HEK293 (cell line): Measurements from ENCODE around the gene HPSE.

ENCODE experiments used
- CTCF ChIA-PET: fragments of 350-600 bp; formaldehyde crosslinking; extraction: SDS; loops from one replicate; lab custom pipeline; 2021; ENCODE audit warnings: antibody characterized with exemption; lab: Yijun Ruan, JAX
- POLR2A ChIA-PET: fragments of 300-600 bp; formaldehyde crosslinking; extraction: SDS; loops from one replicate; lab custom pipeline; 2020; ENCODE audit warnings: antibody characterized with exemption, inconsistent platforms; lab: Yijun Ruan, JAX
- H3K27ac ChIP-seq: fragments of 200-500 bp; sonication (Bioruptor generic); 2 replicates; pipeline ENCODE4 v1.5.1; 2014; ENCODE audit warnings: low read depth, low read length, control low read depth, inconsistent platforms; ENCODE audit errors: extremely low read depth
- H3K36me3 ChIP-seq, 2 experiments: fragments of 200-500 bp in 1 of 2; sonication (Bioruptor generic) in 1 of 2; 1 replicate in 1 of 2; 2 replicates in 1 of 2; pipeline ENCODE4 v1.5.1; 2014 to 2017; ENCODE audit warnings: inconsistent platforms in 2 of 2, low read length in 2 of 2; ENCODE audit not compliant: control insufficient read depth in 2 of 2, insufficient read depth in 1 of 2
- H3K4me1 ChIP-seq: fragments of 200-500 bp; sonication (Bioruptor generic); 2 replicates; pipeline ENCODE4 v1.5.1; 2014; ENCODE audit warnings: mild to moderate bottlenecking, low read length, inconsistent platforms; ENCODE audit not compliant: control insufficient read depth, insufficient read depth
- H3K4me3 ChIP-seq: 2 replicates; pipeline ENCODE4 v1.5.1; 2011; ENCODE audit warnings: low read depth, mild to moderate bottlenecking, control low read depth, low read length, moderate library complexity
- H3K9me3 ChIP-seq: fragments of 200-500 bp; sonication (Bioruptor generic); 2 replicates; pipeline ENCODE4 v1.5.1; 2014; ENCODE audit warnings: low read depth, low read length, inconsistent platforms; ENCODE audit not compliant: control insufficient read depth, insufficient read depth
- CTCF ChIP-seq: fragments of 450-650 bp; formaldehyde crosslinking; IDR thresholded peaks from 2 replicates; pipeline ENCODE4 v1.5.1; 2016; ENCODE audit warnings: missing biosample characterization, missing genetic modification characterization
- EGR2 ChIP-seq: fragments of 450-650 bp; formaldehyde crosslinking; IDR thresholded peaks from 2 replicates; pipeline ENCODE4 v1.5.1; 2016; ENCODE audit warnings: low read depth, missing biosample characterization, missing genetic modification characterization
- GLI4 ChIP-seq: fragments of 450-650 bp; formaldehyde crosslinking; IDR thresholded peaks from 2 replicates; pipeline ENCODE4 v1.5.1; 2016; ENCODE audit warnings: missing biosample characterization, missing genetic modification characterization
- PRDM6 ChIP-seq: fragments of 450-650 bp; formaldehyde crosslinking; IDR thresholded peaks from 2 replicates; pipeline ENCODE4 v1.5.1; 2017; ENCODE audit warnings: missing biosample characterization, missing genetic modification characterization
- SCRT1 ChIP-seq: fragments of 450-650 bp; formaldehyde crosslinking; IDR thresholded peaks from 2 replicates; pipeline ENCODE4 v1.5.1; 2016; ENCODE audit warnings: missing biosample characterization, missing genetic modification characterization, borderline replicate concordance
- SP3 ChIP-seq: fragments of 450-650 bp; formaldehyde crosslinking; IDR thresholded peaks from 2 replicates; pipeline ENCODE4 v1.5.1; 2016; ENCODE audit warnings: missing biosample characterization, missing genetic modification characterization
- ZBTB10 ChIP-seq: fragments of 450-650 bp; formaldehyde crosslinking; IDR thresholded peaks from 2 replicates; pipeline ENCODE4 v1.5.1; 2016; ENCODE audit warnings: missing biosample characterization, missing genetic modification characterization
- ZBTB20 ChIP-seq: fragments of 450-650 bp; formaldehyde crosslinking; IDR thresholded peaks from 2 replicates; pipeline ENCODE4 v1.5.1; 2016; ENCODE audit warnings: missing biosample characterization, missing genetic modification characterization
- ZNF138 ChIP-seq: fragments of 450-650 bp; formaldehyde crosslinking; IDR thresholded peaks from 2 replicates; pipeline ENCODE4 v1.5.1; 2016; ENCODE audit warnings: missing biosample characterization, missing genetic modification characterization, borderline replicate concordance
- ZNF2 ChIP-seq: fragments of 450-650 bp; formaldehyde crosslinking; IDR thresholded peaks from 2 replicates; pipeline ENCODE4 v1.5.1; 2016; ENCODE audit warnings: missing biosample characterization, missing genetic modification characterization
- ZNF266 ChIP-seq: fragments of 450-650 bp; formaldehyde crosslinking; IDR thresholded peaks from 2 replicates; pipeline ENCODE4 v1.5.1; 2016; ENCODE audit warnings: missing biosample characterization, missing genetic modification characterization, low read depth
- ZNF311 ChIP-seq: fragments of 450-650 bp; formaldehyde crosslinking; IDR thresholded peaks from 2 replicates; pipeline ENCODE4 v1.5.1; 2017; ENCODE audit warnings: missing biosample characterization, missing genetic modification characterization, borderline replicate concordance
- ZNF335 ChIP-seq: fragments of 450-650 bp; formaldehyde crosslinking; conservative IDR thresholded peaks from 2 replicates; pipeline ENCODE4 v1.5.1; 2016; ENCODE audit warnings: missing biosample characterization, missing genetic modification characterization
- ZNF362 ChIP-seq: fragments of 450-650 bp; formaldehyde crosslinking; IDR thresholded peaks from 2 replicates; pipeline ENCODE4 v1.5.1; 2016; ENCODE audit warnings: missing biosample characterization, missing genetic modification characterization
- ZNF366 ChIP-seq: fragments of 450-650 bp; formaldehyde crosslinking; conservative IDR thresholded peaks from 2 replicates; pipeline ENCODE4 v1.5.1; 2016; ENCODE audit warnings: missing biosample characterization, missing genetic modification characterization
- ZNF416 ChIP-seq: fragments of 450-650 bp; formaldehyde crosslinking; IDR thresholded peaks from 2 replicates; pipeline ENCODE4 v1.5.1; 2016; ENCODE audit warnings: missing biosample characterization, missing genetic modification characterization
- ZNF558 ChIP-seq: fragments of 450-650 bp; formaldehyde crosslinking; IDR thresholded peaks from 2 replicates; pipeline ENCODE4 v1.5.1; 2016; ENCODE audit warnings: missing biosample characterization, missing genetic modification characterization
- ZNF654 ChIP-seq: fragments of 450-650 bp; formaldehyde crosslinking; IDR thresholded peaks from 2 replicates; pipeline ENCODE4 v1.5.1; 2016; ENCODE audit warnings: low read depth, missing biosample characterization, missing genetic modification characterization
- ZNF660 ChIP-seq: fragments of 450-650 bp; IDR thresholded peaks from 2 replicates; pipeline ENCODE4 v1.5.1; 2018; ENCODE audit warnings: missing biosample characterization, mild to moderate bottlenecking, missing genetic modification characterization
- ZNF792 ChIP-seq: fragments of 450-650 bp; formaldehyde crosslinking; IDR thresholded peaks from 2 replicates; pipeline ENCODE4 v1.5.1; 2016; ENCODE audit warnings: missing biosample characterization, missing genetic modification characterization
- ZSCAN16 ChIP-seq: fragments of 450-650 bp; formaldehyde crosslinking; IDR thresholded peaks from 2 replicates; pipeline ENCODE4 v1.5.1; 2016; ENCODE audit warnings: missing biosample characterization, missing genetic modification characterization
- ZSCAN23 ChIP-seq: fragments of 450-650 bp; formaldehyde crosslinking; IDR thresholded peaks from 2 replicates; pipeline ENCODE4 v1.5.1; 2016; ENCODE audit warnings: missing biosample characterization, missing genetic modification characterization

The HPSE gene

GRCh38 chr4:83283181-83283580, 51.5 kb downstream of the HPSE start:
- ChIA-PET POLR2A (interaction anchor here (0.6 to 2.5 kb wide), 2 partner anchors 248 to 1359 kb away, joined by 3 to 15 read pairs; partner anchors contain the start of gene COPS4), CTCF (interaction anchor here (0.6 to 1.6 kb wide), 6 partner anchors 9 to 797 kb away, joined by 3 to 6 read pairs (median 3); no protein-coding TSS in a partner anchor)
- TF ChIP-seq ZBTB20 (tag by site-specific recombination), result no peak
- TF ChIP-seq ZNF362 (tag by site-specific recombination), result no peak
- no peak for TF ChIP-seq ZSCAN16 (tag by site-specific recombination)
- TF ChIP-seq ZNF266 (tag by site-specific recombination), result no peak
- TF ChIP-seq SP3 (tag by site-specific recombination), result no peak
- no peak for TF ChIP-seq EGR2 (tag by site-specific recombination)
- Histone ChIP-seq H3K27ac (no peak overlapping the region), H3K4me1 (no peaks in the 10 kb centered on the region), H3K36me3 (peaks cover 0 to 7% of the 10 kb centered on the region in 2 experiments; a peak in 1 of 3 replicates), H3K4me3 (no peak overlapping the region), H3K9me3 (no peaks in the 10 kb centered on the region)

GRCh38 chr4:83282049-83282535, 52.6 kb downstream of the HPSE start:
- CTCF ChIA-PET, result interaction anchor here (0.6 to 1.5 kb wide), 5 partner anchors 12 to 269 kb away, joined by 3 to 4 read pairs (median 3); no protein-coding TSS in a partner anchor
- TF ChIP-seq ZNF2 (tag by site-specific recombination) (no peak), GLI4 (tag by site-specific recombination) (no peak), CTCF (tag by site-specific recombination) (peak; percentile 48; the same call in 1 of the 2 replicates), ZNF335 (tag by site-specific recombination) (peak; percentile 68), ZNF654 (tag by site-specific recombination) (peak; percentile 90), ZNF792 (tag by site-specific recombination) (no peak), PRDM6 (0 out of 2 replicates have a peak, but pooled peaks have one; percentile 15), ZNF366 (tag by site-specific recombination) (peak; percentile 66), ZNF138 (tag by site-specific recombination) (no peak), ZNF558 (tag by site-specific recombination) (no peak), ZNF660 (tag by site-specific recombination) (0 out of 2 replicates have a peak, but pooled peaks have one; percentile 36), ZSCAN23 (tag by site-specific recombination) (no peak), ZNF311 (tag by site-specific recombination) (no peak), ZNF416 (tag by site-specific recombination) (no peak), ZBTB10 (tag by site-specific recombination) (no peak), SCRT1 (tag by site-specific recombination) (no peak)
- TF ChIP-seq, all 188 proteins: peak for 6
- POLR2A ChIA-PET, result no interaction called here
- no peaks in the 10 kb centered on the region for H3K4me1 ChIP-seq
- H3K36me3 ChIP-seq, result peaks cover 0 to 10% of the 10 kb centered on the region in 2 experiments; a peak in 1 of 3 replicates
- no peaks in the 10 kb centered on the region for H3K9me3 ChIP-seq
- no peak overlapping the region for H3K27ac ChIP-seq
- H3K4me3 ChIP-seq, result no peak overlapping the region
